Neural progenitor cell (in vitro differentiated cells): ENCODE measurements around the gene TBC1D2.
"Not testable (repeated sequence)": the region's sequence is repeated elsewhere in the genome, so short reads cannot be mapped to it uniquely, and the experiment has no call there.

Source experiments
- CTCF ChIP-seq: fragments of 200-600 bp; sonication (generic); IDR thresholded peaks from 2 replicates; pipeline ENCODE4 v1.5.1; 2017; ENCODE audit warnings: antibody characterized with exemption, mild to moderate bottlenecking
- EZH2phosphoT487 ChIP-seq: fragments of 200-600 bp; sonication (generic); IDR thresholded peaks from 2 replicates; pipeline ENCODE4 v1.6.1; 2017; ENCODE audit warnings: antibody characterized with exemption

- not testable (repeated sequence) for TF ChIP-seq CTCF, EZH2phosphoT487
These were observed 12.1 kb upstream of the TBC1D2 start for GRCh38 chr9:98267556-98267955.
